Measurements from ENCODE around the gene DUSP19.

Gene DUSP19

GRCh38 chr2:183088061-183088460 lies 9.5 kb downstream of the DUSP19 start:
- H3K9me3 ChIP-seq (ENCODE audit: low read length), result no peaks in the 10 kb centered on the region
- H3K9ac ChIP-seq (ENCODE audit: low read length), result no peak overlapping the region
- TF ChIP-seq CTCF (IDR thresholded peaks at IDR 0.05; ENCODE audit: low read length) (no peak), EZH2 (IDR thresholded peaks at IDR 0.05; ENCODE audit: borderline replicate concordance, low read length) (no peak)
- no peak overlapping the region for H3K4me3 ChIP-seq (ENCODE audit: low read depth, low read length, poor library complexity, severe bottlenecking)
- H3K79me2 ChIP-seq (ENCODE audit: insufficient read depth, low read length), result no peaks in the 10 kb centered on the region
- no peak overlapping the region for H3K27ac ChIP-seq (ENCODE audit: low read depth, low read length, poor library complexity, severe bottlenecking)
- H3F3A ChIP-seq (ENCODE audit: insufficient read depth, low read length), result no peaks in the 10 kb centered on the region
- no peak overlapping the region for H3K4me2 ChIP-seq (ENCODE audit: low read length)
- no peaks in the 10 kb centered on the region for H3K27me3 ChIP-seq (ENCODE audit: insufficient read depth, low read length)
- H3K9me2 ChIP-seq (ENCODE audit: low read depth, low read length), result no peaks in the 10 kb centered on the region
- no peaks in the 10 kb centered on the region for H3K4me1 ChIP-seq (ENCODE audit: insufficient read depth, low read length, severe bottlenecking)
- no peaks in the 10 kb centered on the region for H4K20me1 ChIP-seq (ENCODE audit: insufficient read depth, low read length)
- no peak overlapping the region for H2AFZ ChIP-seq (ENCODE audit: low read length)
- no peaks in the 10 kb centered on the region for H3K36me3 ChIP-seq (ENCODE audit: insufficient read depth, low read length)

- TF ChIP-seq CTCF (IDR thresholded peaks at IDR 0.05; ENCODE audit: low read length) (no peak), EZH2 (IDR thresholded peaks at IDR 0.05; ENCODE audit: borderline replicate concordance, low read length) (no peak)
- no peak overlapping the region for H2AFZ ChIP-seq (ENCODE audit: low read length)
- no peaks in the 10 kb centered on the region for H3K79me2 ChIP-seq (ENCODE audit: insufficient read depth, low read length)
- H3K4me2 ChIP-seq (ENCODE audit: low read length), result peak overlapping the region; percentile 20; the same call in 1 of the 2 replicates
- no peak overlapping the region for H3K4me3 ChIP-seq (ENCODE audit: low read depth, low read length, poor library complexity, severe bottlenecking)
- H3K4me1 ChIP-seq (ENCODE audit: insufficient read depth, low read length, severe bottlenecking), result no peaks in the 10 kb centered on the region
- no peaks in the 10 kb centered on the region for H3K9me3 ChIP-seq (ENCODE audit: low read length)
- no peaks in the 10 kb centered on the region for H3F3A ChIP-seq (ENCODE audit: insufficient read depth, low read length)
- H3K27me3 ChIP-seq (ENCODE audit: insufficient read depth, low read length), result no peaks in the 10 kb centered on the region
- no peaks in the 10 kb centered on the region for H3K36me3 ChIP-seq (ENCODE audit: insufficient read depth, low read length)
- no peak overlapping the region for H3K9ac ChIP-seq (ENCODE audit: low read length)
- H4K20me1 ChIP-seq (ENCODE audit: insufficient read depth, low read length), result no peaks in the 10 kb centered on the region
- H3K9me2 ChIP-seq (ENCODE audit: low read depth, low read length), result no peaks in the 10 kb centered on the region
- H3K27ac ChIP-seq (ENCODE audit: low read depth, low read length, poor library complexity, severe bottlenecking), result no peak overlapping the region
These were observed 10.8 kb downstream of the DUSP19 start for GRCh38 chr2:183089192-183089851.

DNA sequence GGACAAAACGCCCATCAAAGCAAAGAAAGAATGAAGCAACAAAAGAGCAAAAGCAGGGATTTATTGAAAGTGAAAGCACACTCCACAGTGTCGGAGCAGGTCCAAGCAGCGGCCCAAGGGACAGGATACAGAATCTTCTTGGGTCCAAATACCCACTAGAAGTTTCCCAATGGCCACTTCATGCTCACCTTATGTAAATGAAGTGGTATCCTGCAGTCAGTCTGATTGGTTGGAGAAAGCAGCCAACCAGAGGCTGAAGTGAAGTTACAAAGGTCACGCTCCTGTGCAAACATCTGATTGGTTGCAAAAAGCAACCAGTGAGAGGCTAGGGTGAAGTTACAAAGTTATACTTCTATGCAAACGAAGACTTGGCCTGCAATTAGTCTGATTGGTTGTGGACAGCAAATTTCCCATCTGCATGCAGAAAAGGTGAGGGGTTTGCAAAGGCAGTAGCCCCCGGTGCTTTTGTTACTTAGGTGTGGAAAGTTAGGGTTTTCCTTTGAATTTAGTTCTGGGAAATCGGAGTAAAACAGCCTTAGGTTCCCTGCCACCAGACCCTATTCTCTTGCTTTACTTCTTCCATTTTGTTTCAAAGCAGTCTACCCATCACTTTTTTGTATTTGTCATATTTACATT lies 12.9 kb downstream of the DUSP19 start:
- Histone ChIP-seq H3K9ac (ENCODE audit: low read length) (no peak overlapping the region), H3F3A (ENCODE audit: insufficient read depth, low read length) (no peaks in the 10 kb centered on the region), H3K4me2 (ENCODE audit: low read length) (no peak overlapping the region), H3K9me3 (ENCODE audit: low read length) (no peaks in the 10 kb centered on the region), H3K79me2 (ENCODE audit: insufficient read depth, low read length) (no peaks in the 10 kb centered on the region), H3K27me3 (ENCODE audit: insufficient read depth, low read length) (no peaks in the 10 kb centered on the region), H3K4me1 (ENCODE audit: insufficient read depth, low read length, severe bottlenecking) (no peaks in the 10 kb centered on the region), H2AFZ (ENCODE audit: low read length) (no peak overlapping the region), H3K9me2 (ENCODE audit: low read depth, low read length) (no peaks in the 10 kb centered on the region), H3K4me3 (ENCODE audit: low read depth, low read length, poor library complexity, severe bottlenecking) (no peak overlapping the region), H4K20me1 (ENCODE audit: insufficient read depth, low read length) (no peaks in the 10 kb centered on the region), H3K27ac (ENCODE audit: low read depth, low read length, poor library complexity, severe bottlenecking) (no peak overlapping the region), H3K36me3 (ENCODE audit: insufficient read depth, low read length) (no peaks in the 10 kb centered on the region)
- TF ChIP-seq CTCF (IDR thresholded peaks at IDR 0.05; ENCODE audit: low read length) (no peak), EZH2 (IDR thresholded peaks at IDR 0.05; ENCODE audit: borderline replicate concordance, low read length) (no peak)
